HG02870 (cell line): ENCODE measurements around the gene CUTC.

ENCODE experiments used
- ATAC-seq: cut with Tn5 transposase; IDR thresholded peaks from one replicate; pipeline ENCODE4 v1.9.1; 2021; ENCODE audit warnings: mild to moderate bottlenecking, moderate library complexity; ENCODE audit not compliant: unreplicated experiment

Gene CUTC

GRCh38 chr10:99782447-99783286 is 50.6 kb downstream of the CUTC start, which contains the start of gene ABCC2:
Gene ABCC2, plus strand, starts transcription at chr10:99782640. Its CDS starts 205 bp downstream, at chr10:99782845.
- no peak for ATAC-seq

GRCh38 chr10:99784016-99784726 is 52.1 kb downstream of the CUTC start:
- no peak for ATAC-seq

- ATAC-seq, result no peak
These were observed 52.9 kb downstream of the CUTC start for GRCh38 chr10:99784727-99785441.

- no peak for ATAC-seq
These were observed 53.6 kb downstream of the CUTC start for GRCh38 chr10:99785646-99786045.

- ATAC-seq, result no peak
These were observed 55.3 kb downstream of the CUTC start for GRCh38 chr10:99787311-99787710.

- ATAC-seq, result no peak
These were observed 55.9 kb downstream of the CUTC start for GRCh38 chr10:99787782-99788445.

GRCh38 chr10:99788598-99789256 is 56.7 kb downstream of the CUTC start:
- ATAC-seq, result no peak

GRCh38 chr10:99791831-99792230 is 59.8 kb downstream of the CUTC start:
- ATAC-seq, result no peak

GRCh38 chr10:99793819-99794218 is 61.8 kb downstream of the CUTC start:
- ATAC-seq, result no peak

GRCh38 chr10:99796928-99797327 is 64.9 kb downstream of the CUTC start:
- no peak for ATAC-seq

- no peak for ATAC-seq
These were observed 66.0 kb downstream of the CUTC start for GRCh38 chr10:99798031-99798430.

GRCh38 chr10:99798920-99799319 is 66.9 kb downstream of the CUTC start:
- no peak for ATAC-seq

GRCh38 chr10:99799613-99800012 is 67.6 kb downstream of the CUTC start:
- ATAC-seq, result no peak

- ATAC-seq, result no peak
These were observed 72.4 kb downstream of the CUTC start for GRCh38 chr10:99804471-99804870.

GRCh38 chr10:99805190-99805589 is 73.2 kb downstream of the CUTC start:
- no peak for ATAC-seq
